Skeletal muscle cell (primary cell): Measurements from ENCODE around the gene POPDC2.
"Not testable (repeated sequence)": the region's sequence is repeated elsewhere in the genome, so short reads cannot be mapped to it uniquely, and the experiment has no call there.

Experiments used
- DNase-seq: peaks from one replicate; pipeline ENCODE4 v3.0.0-alpha.2; 2010; ENCODE audit warnings: low read depth
- H3K4me3 ChIP-seq: 2 replicates; pipeline ENCODE4 v1.5.1; 2011; ENCODE audit warnings: low read depth, mild to moderate bottlenecking, control low read depth, low read length, moderate library complexity

Gene POPDC2

GRCh38 chr3:119660474-119661440 lies at the start of gene POPDC2:
Gene POPDC2, minus strand, starts transcription at chr3:119660589. Its CDS starts 166 bp downstream, at chr3:119660423.
- no peak for DNase-seq
- H3K4me3 ChIP-seq, result no peak within 1 kb of the TSS

- no peak for DNase-seq
- no peak overlapping the region for H3K4me3 ChIP-seq
Measured at GRCh38 chr3:119703820-119704531, 43.6 kb upstream of the POPDC2 start.

- DNase-seq, result peak; percentile 75
- peak within 1 kb of the TSS; percentile 47 for H3K4me3 ChIP-seq
Measured at GRCh38 chr3:119702530-119703527, 42.4 kb upstream of the POPDC2 start, which contains the start of gene CFAP91. Gene CFAP91, plus strand, starts transcription at chr3:119703022. Its CDS starts 77 bp downstream, at chr3:119703099.

GRCh38 chr3:119700920-119701734 lies 40.7 kb upstream of the POPDC2 start:
- no peak for DNase-seq
- H3K4me3 ChIP-seq, result no peak overlapping the region

GRCh38 chr3:119700269-119700919 lies 40.0 kb upstream of the POPDC2 start:
- no peak overlapping the region for H3K4me3 ChIP-seq
- DNase-seq, result no peak

GRCh38 chr3:119697394-119697793 lies 37.0 kb upstream of the POPDC2 start:
- H3K4me3 ChIP-seq, result no peak overlapping the region
- no peak for DNase-seq

GRCh38 chr3:119695480-119695879 lies 35.1 kb upstream of the POPDC2 start:
- H3K4me3 ChIP-seq, result no peak overlapping the region
- DNase-seq, result no peak

- no peak overlapping the region for H3K4me3 ChIP-seq
- no peak for DNase-seq
Measured at GRCh38 chr3:119690043-119690656, 29.8 kb upstream of the POPDC2 start.

- H3K4me3 ChIP-seq, result no peak overlapping the region
- no peak for DNase-seq
Measured at GRCh38 chr3:119683421-119683820, 23.0 kb upstream of the POPDC2 start.

GRCh38 chr3:119681279-119681678 lies 20.9 kb upstream of the POPDC2 start:
- no peak for DNase-seq
- no peak overlapping the region for H3K4me3 ChIP-seq

GRCh38 chr3:119679874-119680273 lies 19.5 kb upstream of the POPDC2 start:
- H3K4me3 ChIP-seq, result no peak overlapping the region
- no peak for DNase-seq

- not testable (repeated sequence) for DNase-seq, H3K4me3 ChIP-seq
Measured at GRCh38 chr3:119678209-119678608, 17.8 kb upstream of the POPDC2 start.

GRCh38 chr3:119677641-119677934 lies 17.2 kb upstream of the POPDC2 start:
- DNase-seq, result no peak
- peak overlapping the region; percentile 70 for H3K4me3 ChIP-seq

- peak within 1 kb of the TSS; percentile 70 for H3K4me3 ChIP-seq
- peak; percentile 81 for DNase-seq
Measured at GRCh38 chr3:119676771-119677640, 16.6 kb upstream of the POPDC2 start, which contains the start of gene COX17. Gene COX17, minus strand, starts transcription at chr3:119677406. Its CDS starts 96 bp downstream, at chr3:119677310.

- DNase-seq, result no peak
- peak overlapping the region; percentile 70 for H3K4me3 ChIP-seq
Measured at GRCh38 chr3:119676020-119676419, 15.6 kb upstream of the POPDC2 start.

- no peak for DNase-seq
- no peak overlapping the region for H3K4me3 ChIP-seq
Measured at GRCh38 chr3:119675188-119675874, 14.9 kb upstream of the POPDC2 start.
